ENCODE data around the gene TBL1X.
"Not testable (repeated sequence)": the region's sequence is repeated elsewhere in the genome, so short reads cannot be mapped to it uniquely, and the experiment has no call there.

Gene TBL1X

GRCh38 chrX:9536156-9536555 is 71.3 kb downstream of the TBL1X start:
- not testable (repeated sequence) for DNase-seq (ENCODE audit: low spot score)

DNA sequence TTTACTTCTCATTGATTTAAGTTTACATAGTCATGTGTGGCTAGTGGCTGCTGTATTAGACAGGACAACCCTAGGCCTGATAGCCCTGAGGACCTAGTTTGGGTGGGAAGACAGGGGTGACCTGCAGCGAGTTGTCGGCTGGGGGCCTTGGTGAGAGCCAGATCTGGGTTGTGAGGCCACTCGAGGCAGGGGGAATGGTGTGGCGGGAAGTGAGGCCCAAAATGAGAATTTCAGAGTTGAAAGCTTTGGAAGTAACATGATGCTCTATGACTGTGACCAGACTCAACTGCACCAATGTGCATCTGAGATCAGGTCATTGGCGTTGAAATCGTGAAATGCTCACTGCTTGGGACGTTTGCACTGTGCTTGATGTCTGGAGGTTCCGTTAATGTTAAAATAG is 72.9 kb downstream of the TBL1X start:
- DNase-seq (ENCODE audit: low spot score) = no peak

GRCh38 chrX:9538544-9539045 is 73.7 kb downstream of the TBL1X start:
- no peak for DNase-seq (ENCODE audit: low spot score)

- no peak for DNase-seq (ENCODE audit: low spot score)
Measured at GRCh38 chrX:9539605-9540387, 74.9 kb downstream of the TBL1X start.

DNA sequence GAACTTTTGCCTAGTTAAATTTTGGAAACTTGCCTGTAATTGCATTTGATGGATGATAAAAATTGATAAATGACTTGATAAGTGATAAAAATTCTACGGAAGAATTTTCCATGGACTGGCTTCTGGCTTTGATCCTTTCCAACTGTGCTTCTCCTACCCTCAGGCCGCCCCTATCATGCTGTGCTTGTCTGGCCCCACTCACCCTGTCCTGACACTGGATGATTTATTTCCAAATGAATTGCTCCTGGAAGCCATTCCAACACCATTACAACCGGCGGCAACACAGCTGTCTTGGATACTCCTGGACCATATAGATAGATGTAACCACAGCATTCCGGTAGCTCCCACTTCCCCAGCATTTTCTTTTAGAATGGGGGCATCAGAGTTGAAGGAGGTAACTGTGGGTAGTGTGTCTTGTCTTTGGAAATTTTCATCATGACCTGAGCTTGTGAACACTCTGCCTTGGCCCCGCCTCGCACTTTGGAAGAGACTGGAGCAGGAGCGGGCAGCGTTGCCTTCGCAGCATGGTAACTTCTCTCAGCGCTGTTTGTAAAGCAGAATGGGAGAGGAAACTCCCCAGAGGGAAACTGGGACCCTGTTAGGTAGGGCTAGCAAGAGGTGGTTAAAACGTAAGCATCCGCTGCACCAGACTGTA is 77.4 kb downstream of the TBL1X start:
- no peak for DNase-seq (ENCODE audit: low spot score)

DNA sequence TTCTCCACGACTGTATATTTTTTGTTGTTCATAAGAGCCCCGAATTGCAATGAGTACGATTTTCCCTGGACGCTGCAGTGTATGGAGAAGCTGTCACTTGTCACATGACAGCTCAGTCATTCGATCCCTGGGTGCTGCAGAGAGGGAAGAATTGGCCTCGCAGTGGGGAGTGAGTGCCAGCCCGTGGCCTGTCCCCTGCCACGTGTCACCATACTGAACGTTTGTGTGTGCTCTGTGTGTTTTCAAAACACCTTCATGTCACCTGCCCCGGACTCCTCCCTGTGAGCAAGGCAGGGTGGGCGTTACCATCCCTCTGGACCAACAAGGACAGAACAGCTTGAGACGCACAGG is 77.9 kb downstream of the TBL1X start:
- DNase-seq (ENCODE audit: low spot score) = no peak

DNA sequence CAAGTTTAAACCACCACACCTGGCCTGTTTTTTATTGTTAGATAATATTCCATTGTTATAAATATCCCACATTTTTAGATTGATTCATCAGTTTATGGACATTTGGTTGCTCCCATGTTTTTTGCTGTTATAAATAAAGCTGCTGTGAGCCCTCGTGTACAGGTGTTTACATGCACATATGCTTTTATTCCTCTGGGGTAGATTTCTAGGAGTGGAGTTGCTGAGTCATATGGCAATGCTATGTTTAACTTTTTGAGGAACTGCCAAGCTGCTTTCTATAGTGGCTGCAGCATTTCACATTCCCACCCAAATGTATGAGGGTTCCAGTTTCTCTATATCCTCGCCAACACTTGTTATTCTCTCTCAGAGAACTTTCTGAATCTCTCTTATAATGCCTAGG is 90.5 kb downstream of the TBL1X start:
- no peak for DNase-seq (ENCODE audit: low spot score)

GRCh38 chrX:9557091-9557490 is 92.2 kb downstream of the TBL1X start:
- no peak for DNase-seq (ENCODE audit: low spot score)

DNA sequence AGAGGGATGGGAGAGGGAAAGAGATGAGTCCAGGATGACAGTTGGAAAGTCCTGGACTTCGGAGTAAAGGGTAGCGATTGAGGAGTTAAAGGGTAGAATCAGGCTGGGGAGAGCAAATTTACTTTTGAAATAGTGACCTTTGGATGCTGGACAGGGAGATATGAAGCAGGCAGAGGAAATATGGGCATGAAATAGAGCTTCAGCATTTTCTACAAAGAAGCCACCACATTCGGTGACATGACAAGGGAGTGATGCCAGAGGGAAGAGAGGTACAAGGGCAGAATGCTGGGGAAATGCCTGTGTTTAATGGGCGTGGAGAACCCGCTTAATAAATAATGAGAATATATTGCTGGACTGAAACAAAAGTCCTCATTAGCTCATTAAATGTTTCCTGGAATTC is 92.7 kb downstream of the TBL1X start:
- DNase-seq (ENCODE audit: low spot score) = no peak

DNA sequence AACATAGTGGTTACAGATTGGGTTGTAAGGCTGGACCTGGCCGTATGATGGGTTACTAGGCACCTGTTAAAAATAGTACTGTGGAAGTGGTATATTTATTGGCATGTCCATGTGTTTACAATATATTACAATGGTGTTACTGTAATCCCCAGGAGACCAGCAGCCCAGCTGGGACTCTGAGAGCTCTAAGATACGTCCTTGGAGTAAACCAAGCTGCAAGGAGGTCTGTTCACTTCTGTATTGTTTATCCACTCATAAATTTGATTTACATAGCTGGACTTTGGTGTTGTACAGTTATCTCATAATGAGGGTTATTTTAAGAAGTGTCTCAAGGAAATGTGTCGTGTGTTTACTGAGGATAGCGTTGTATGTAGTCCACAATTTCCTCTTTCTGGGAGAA is 93.8 kb downstream of the TBL1X start:
- DNase-seq (ENCODE audit: low spot score) = no peak

GRCh38 chrX:9560219-9560618 is 95.4 kb downstream of the TBL1X start:
- DNase-seq (ENCODE audit: low spot score) = no peak

DNA sequence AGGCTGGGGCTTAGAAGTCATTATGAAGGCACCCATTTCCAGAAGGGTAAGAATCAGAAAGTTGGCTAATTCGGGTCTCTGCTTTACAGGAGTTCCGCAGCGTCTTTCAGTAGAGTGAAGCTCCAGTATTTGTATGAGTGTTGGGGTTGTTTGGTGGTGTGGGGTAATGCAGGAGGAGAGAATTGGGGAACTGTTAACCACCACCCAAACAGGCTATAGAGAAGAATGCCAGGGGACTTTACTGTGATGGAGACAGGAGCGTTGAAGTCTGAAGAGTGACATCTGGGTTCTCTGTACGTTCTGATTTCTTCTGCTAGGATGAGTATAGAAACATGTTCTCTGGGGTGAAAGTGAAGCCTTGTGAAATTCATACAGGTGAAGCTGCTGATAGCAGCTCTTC is 96.3 kb downstream of the TBL1X start:
- no peak for DNase-seq (ENCODE audit: low spot score)

- peak; percentile 64 for DNase-seq (ENCODE audit: low spot score)
Measured at GRCh38 chrX:9562851-9563250, 98.0 kb downstream of the TBL1X start.

DNA sequence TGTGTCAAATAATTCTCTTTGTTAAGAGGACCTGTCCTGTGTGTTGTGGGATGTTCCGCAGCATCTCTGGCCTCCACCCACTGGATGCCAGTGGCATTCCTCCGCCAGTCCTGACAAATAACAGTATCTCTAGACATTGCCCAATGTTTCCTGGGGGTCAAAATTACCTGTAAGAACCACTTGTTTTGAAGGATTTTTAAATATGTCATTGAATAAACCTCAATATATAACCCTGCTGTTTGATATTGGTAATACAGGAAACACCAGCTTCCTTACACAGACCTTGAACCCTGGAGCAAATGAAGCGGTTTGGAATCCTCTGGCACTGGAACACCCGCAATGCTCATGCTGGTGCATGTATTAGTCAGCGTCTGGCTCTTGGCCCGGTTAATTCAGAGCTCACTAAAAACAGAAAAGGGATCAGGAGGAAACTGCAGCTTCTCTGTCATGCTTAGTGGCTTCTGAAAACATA is 101.3 kb downstream of the TBL1X start:
- DNase-seq (ENCODE audit: low spot score) = peak; percentile 70

GRCh38 chrX:9569876-9570301 is 105.0 kb downstream of the TBL1X start:
- DNase-seq (ENCODE audit: low spot score) = peak; percentile 31

GRCh38 chrX:9573282-9574106 is 108.6 kb downstream of the TBL1X start:
- DNase-seq (ENCODE audit: low spot score) = no peak

DNA sequence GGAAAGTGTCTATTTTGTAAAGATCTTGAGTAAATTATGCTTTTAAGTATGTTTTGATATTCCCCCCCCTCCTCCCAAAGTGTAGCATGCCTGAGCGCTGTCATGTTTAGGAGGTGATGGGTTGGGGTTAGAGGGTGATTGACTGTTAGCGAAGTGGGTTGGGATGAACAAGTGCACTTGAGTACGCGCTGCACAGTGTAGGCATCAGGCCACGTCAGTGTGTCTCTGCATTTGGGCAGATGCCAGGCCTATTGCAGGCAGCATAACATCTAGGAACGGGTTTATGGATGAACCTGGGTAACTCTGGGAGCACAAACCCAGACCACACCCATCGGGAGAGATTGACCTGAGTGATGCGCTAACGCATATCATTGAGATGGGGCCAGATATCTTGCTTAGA is 111.2 kb downstream of the TBL1X start:
- DNase-seq (ENCODE audit: low spot score) = no peak

- no peak for DNase-seq (ENCODE audit: low spot score)
Measured at GRCh38 chrX:9577555-9577954, 112.7 kb downstream of the TBL1X start.

DNA sequence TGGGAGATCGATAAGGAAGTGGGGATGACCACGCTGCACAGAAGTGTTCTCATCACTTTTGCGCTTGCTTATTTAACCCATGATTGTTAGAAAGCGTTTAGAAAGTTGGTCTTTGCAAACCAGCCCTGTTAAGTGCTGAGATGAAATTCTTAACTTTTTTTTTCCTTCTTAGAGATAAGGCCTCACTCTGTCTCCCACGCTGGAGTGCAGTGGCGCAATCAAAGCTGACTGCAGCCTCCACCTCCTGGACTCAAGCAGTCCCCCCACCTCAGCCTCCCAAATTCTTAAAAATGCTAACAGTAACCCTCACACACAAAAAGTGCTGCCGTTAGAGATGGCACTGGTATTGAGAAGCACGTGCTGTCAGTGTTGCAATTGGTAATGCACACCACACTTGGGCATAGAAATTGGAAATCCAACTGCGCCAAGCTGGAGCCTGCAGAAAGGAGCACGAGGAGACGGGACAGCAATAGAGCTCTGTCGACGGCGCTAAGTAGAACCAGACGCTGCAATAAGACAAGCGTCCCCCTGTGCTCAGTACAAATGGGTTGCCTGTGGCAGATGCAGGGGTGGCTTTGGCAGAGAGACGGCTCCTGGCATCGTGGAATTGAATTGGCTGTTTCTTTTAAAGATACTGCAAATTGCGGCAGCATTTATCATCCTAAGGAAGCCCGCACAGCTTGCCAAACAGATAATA is 113.4 kb downstream of the TBL1X start:
- no peak for DNase-seq (ENCODE audit: low spot score)

- no peak for DNase-seq (ENCODE audit: low spot score)
Measured at GRCh38 chrX:9581771-9582385, 117.0 kb downstream of the TBL1X start.

GRCh38 chrX:9582956-9583355 is 118.1 kb downstream of the TBL1X start:
- no peak for DNase-seq (ENCODE audit: low spot score)

DNA sequence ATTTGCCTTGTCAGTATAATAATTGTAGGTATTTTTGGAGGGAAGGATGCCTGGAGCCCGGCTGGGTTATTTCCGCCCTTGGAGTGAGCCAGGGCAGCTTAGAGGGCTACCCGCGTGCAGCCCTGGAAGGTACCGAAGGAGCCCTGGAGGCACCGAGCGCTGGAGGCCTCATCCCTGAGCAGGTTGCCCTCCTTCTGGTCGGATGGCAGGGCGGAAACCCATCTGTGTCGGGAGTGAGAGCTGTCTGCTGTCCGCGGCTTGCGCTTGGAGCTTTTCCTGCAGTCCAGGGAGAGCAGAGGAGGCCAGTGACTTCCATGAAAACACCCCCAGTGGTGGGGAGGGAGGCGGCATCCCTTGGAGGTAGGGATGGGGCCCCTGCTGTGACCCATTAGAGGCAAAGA is 122.1 kb downstream of the TBL1X start:
- DNase-seq (ENCODE audit: low spot score) = no peak
